Smooth muscle cell (in vitro differentiated cells): ENCODE measurements around the gene UBALD1. TPM values are rescaled to one million over a fixed set of nuclear protein-coding genes. Genes with fewer than 3 reads are reported as not detected.

Source experiments
- DNase-seq: peaks from one replicate; lab custom pipeline; 2025; ENCODE audit not compliant: unreplicated experiment; lab: John Stamatoyannopoulos, UW
- H2AFZ ChIP-seq: fragments of 200-600 bp; sonication (generic); 2 replicates; pipeline ENCODE4 v1.6.0; 2016; ENCODE audit warnings: antibody characterized with exemption, low read depth, mild to moderate bottlenecking
- H3F3A ChIP-seq: fragments of 200-600 bp; sonication (generic); 2 replicates; pipeline ENCODE4 v1.6.0; 2017; ENCODE audit warnings: antibody characterized with exemption, low read depth
- H3K27ac ChIP-seq: fragments of 200-600 bp; sonication (generic); 2 replicates; pipeline ENCODE4 v1.5.1; 2016; ENCODE audit warnings: low read depth, mild to moderate bottlenecking
- H3K27me3 ChIP-seq: fragments of 200-600 bp; sonication (generic); 2 replicates; pipeline ENCODE4 v1.6.1; 2016; ENCODE audit warnings: low read depth, mild to moderate bottlenecking
- H3K36me3 ChIP-seq: fragments of 200-600 bp; sonication (generic); 2 replicates; pipeline ENCODE4 v1.5.1; 2016; ENCODE audit warnings: low read depth
- H3K4me1 ChIP-seq: fragments of 200-600 bp; sonication (generic); 2 replicates; pipeline ENCODE4 v1.5.1; 2016; ENCODE audit warnings: low read depth
- H3K4me2 ChIP-seq: fragments of 200-600 bp; sonication (generic); 2 replicates; pipeline ENCODE4 v1.6.0; 2016; ENCODE audit warnings: mild to moderate bottlenecking
- H3K4me3 ChIP-seq: fragments of 200-600 bp; sonication (generic); 2 replicates; pipeline ENCODE4 v1.5.1; 2016; ENCODE audit warnings: mild to moderate bottlenecking
- H3K79me2 ChIP-seq: fragments of 200-600 bp; sonication (generic); 2 replicates; pipeline ENCODE4 v1.6.0; 2016; ENCODE audit warnings: low read depth, mild to moderate bottlenecking
- H3K9ac ChIP-seq: fragments of 200-600 bp; sonication (generic); 2 replicates; pipeline ENCODE4 v1.6.0; 2016; ENCODE audit warnings: low read depth
- H3K9me3 ChIP-seq: fragments of 200-600 bp; sonication (generic); replicated peaks from 2 replicates; pipeline ENCODE4 v1.5.1; 2016; ENCODE audit warnings: low read depth
- H4K20me1 ChIP-seq: fragments of 200-600 bp; sonication (generic); 2 replicates; pipeline ENCODE4 v1.6.0; 2016; ENCODE audit warnings: low read depth
- WGBS: methylation state at CpG from one replicate; pipeline ENCODE4 v1.1.7; 2016; ENCODE audit warnings: low lambda C conversion rate; 5-methylcytosine and 5-hydroxymethylcytosine counted together
- polyA plus RNA-seq: library from polyadenylated mRNA; unstranded; fragments of >200 nt; fragmentation: Nextera tagmentation; extraction: Ambion mirVana; gene quantifications from 2 replicates; pipeline ENCODE4 v1.2.1, GENCODE V29; 2016
- total RNA-seq: library from RNA; depleted of rRNA; stranded (reverse); fragments of >200 nt; gene quantifications from 2 replicates; pipeline ENCODE4 v1.2.3, GENCODE V29; 2014
- TF ChIP-seq, protein P1 (sequence below): fragments of 200-600 bp; sonication (generic); IDR thresholded peaks from 2 replicates; pipeline ENCODE4 v1.5.1; 2017; ENCODE audit warnings: borderline replicate concordance, mild to moderate bottlenecking, antibody characterized with exemption; ENCODE audit not compliant: insufficient read depth, poor library complexity, severe bottlenecking

Gene UBALD1
- total and polyA plus RNA-seq, 2 experiments from 2014 or later: 3.6 to 13.6 TPM

DNA sequence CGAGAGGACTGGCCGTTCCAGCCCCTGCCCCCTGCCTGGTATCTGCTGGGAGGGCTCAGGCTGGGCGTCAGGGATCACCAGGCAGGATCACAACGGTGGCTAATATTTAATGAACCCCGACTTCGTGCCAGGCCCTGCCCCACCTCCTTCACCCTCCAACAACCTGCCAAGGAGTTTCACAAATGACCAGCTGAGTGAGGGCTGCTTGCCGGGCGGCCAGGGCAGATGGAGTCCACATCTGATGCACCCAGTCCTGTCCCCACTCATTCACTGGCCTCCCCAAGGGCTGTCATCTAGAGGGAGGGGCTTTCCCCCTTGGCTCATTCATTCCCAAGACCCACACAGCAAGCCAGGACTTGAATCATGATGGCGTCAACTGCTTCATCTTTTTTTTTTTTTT is 17.5 kb downstream of the UBALD1 start:
- no peak for DNase-seq
- H3K4me2 ChIP-seq: no peak overlapping the region
- no peaks in the 10 kb centered on the region for H3K27me3 ChIP-seq
- no peaks in the 10 kb centered on the region for H3K79me2 ChIP-seq
- no peaks in the 10 kb centered on the region for H4K20me1 ChIP-seq
- H3K4me1 ChIP-seq: no peaks in the 10 kb centered on the region
- no peak overlapping the region for H3K4me3 ChIP-seq
- H3K9ac ChIP-seq: no peak overlapping the region
- TF ChIP-seq, protein P1, sequence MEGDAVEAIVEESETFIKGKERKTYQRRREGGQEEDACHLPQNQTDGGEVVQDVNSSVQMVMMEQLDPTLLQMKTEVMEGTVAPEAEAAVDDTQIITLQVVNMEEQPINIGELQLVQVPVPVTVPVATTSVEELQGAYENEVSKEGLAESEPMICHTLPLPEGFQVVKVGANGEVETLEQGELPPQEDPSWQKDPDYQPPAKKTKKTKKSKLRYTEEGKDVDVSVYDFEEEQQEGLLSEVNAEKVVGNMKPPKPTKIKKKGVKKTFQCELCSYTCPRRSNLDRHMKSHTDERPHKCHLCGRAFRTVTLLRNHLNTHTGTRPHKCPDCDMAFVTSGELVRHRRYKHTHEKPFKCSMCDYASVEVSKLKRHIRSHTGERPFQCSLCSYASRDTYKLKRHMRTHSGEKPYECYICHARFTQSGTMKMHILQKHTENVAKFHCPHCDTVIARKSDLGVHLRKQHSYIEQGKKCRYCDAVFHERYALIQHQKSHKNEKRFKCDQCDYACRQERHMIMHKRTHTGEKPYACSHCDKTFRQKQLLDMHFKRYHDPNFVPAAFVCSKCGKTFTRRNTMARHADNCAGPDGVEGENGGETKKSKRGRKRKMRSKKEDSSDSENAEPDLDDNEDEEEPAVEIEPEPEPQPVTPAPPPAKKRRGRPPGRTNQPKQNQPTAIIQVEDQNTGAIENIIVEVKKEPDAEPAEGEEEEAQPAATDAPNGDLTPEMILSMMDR: no peak
- WGBS: 83% methylated on average over 9 of the region's 9 CpGs
- H3K36me3 ChIP-seq: no peaks in the 10 kb centered on the region
- H3F3A ChIP-seq: no peaks in the 10 kb centered on the region
- no peaks in the 10 kb centered on the region for H3K9me3 ChIP-seq
- no peak overlapping the region for H3K27ac ChIP-seq
- no peak overlapping the region for H2AFZ ChIP-seq

DNA sequence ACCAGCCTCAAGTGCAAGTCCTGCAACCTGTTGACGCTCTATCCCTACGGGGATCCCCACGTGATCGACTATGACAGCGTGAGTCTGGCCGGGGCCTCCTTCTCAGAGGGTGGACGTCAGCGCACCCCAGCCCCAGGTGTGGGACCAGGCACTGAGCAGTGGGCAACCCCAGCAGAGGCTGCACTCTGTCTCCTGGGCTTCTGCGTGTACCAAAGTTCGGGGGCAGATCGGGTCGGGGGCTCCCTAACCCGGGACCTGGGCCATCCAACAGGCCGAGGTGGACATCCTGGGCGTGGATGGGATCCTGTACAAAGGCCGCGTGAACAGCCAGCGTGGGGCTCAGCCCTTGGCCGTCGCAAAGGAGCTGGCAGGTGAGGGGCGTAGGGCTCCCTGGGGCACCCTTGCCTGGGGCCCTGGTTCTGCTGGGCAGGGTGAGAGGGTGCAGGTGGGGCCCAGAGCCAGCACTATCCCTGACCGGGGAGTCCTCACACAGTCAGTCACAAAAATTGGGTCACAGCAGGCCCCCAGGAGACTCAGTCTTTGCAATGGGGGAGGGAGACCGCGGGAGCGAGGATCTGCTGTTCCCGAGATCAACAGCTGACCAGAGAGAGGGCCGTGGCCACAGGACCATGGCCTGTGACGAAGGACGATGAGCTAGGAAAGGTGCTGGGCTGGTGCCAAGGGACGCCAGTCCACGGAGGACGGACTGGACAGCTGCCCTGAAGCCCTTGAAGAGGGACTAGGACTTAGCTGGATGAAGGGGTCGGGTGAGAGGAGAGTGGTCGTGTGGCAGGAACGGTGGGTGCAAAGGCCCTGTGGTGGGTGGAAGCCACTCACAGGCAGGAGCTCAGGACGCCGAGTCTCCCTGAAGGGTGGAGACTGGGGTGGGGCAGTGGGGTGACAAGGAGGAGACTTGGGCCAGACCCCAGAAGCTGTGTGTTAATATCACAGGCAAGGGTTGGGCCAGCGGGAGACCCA is 20.0 kb downstream of the UBALD1 start:
- no peaks in the 10 kb centered on the region for H3K79me2 ChIP-seq
- TF ChIP-seq, protein P1: no peak
- no peak overlapping the region for H2AFZ ChIP-seq
- H3K4me1 ChIP-seq: no peaks in the 10 kb centered on the region
- H3K36me3 ChIP-seq: no peaks in the 10 kb centered on the region
- no peaks in the 10 kb centered on the region for H3F3A ChIP-seq
- DNase-seq: no peak
- H3K27ac ChIP-seq: no peak overlapping the region
- no peaks in the 10 kb centered on the region for H4K20me1 ChIP-seq
- H3K9ac ChIP-seq: no peak overlapping the region
- H3K27me3 ChIP-seq: no peaks in the 10 kb centered on the region
- H3K4me2 ChIP-seq: no peak overlapping the region
- 97% methylated on average over 38 of the region's 38 CpGs for WGBS
- no peak overlapping the region for H3K4me3 ChIP-seq
- H3K9me3 ChIP-seq: no peaks in the 10 kb centered on the region

DNA sequence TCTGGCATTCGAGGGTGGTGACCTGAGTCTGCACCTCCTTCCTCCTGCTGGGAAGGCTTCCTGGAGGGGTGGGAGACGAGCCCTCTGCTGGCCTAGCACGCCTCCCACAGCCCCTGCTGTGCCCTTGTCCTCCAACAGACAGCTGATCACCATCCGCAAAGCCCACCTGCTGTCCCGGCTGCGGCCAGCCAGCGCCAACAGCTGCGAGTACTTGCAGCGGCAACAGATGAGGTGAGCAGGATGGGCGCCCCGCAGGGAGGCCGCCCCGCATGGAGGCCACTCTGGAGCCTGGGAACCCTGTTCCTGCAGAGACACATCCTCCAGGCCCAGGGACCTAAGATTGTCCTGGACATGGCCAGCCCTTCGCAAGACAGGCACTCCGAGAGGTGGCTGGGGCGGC is 21.6 kb downstream of the UBALD1 start:
- WGBS: 56% methylated on average over 16 of the region's 16 CpGs
- no peak for DNase-seq
- TF ChIP-seq, protein P1: no peak
- H3K4me1 ChIP-seq: no peaks in the 10 kb centered on the region
- no peaks in the 10 kb centered on the region for H3K27me3 ChIP-seq
- H3K4me2 ChIP-seq: no peak overlapping the region
- H3K9ac ChIP-seq: no peak overlapping the region
- H3K36me3 ChIP-seq: no peaks in the 10 kb centered on the region
- H3F3A ChIP-seq: no peaks in the 10 kb centered on the region
- H2AFZ ChIP-seq: no peak overlapping the region
- no peak overlapping the region for H3K27ac ChIP-seq
- H4K20me1 ChIP-seq: no peaks in the 10 kb centered on the region
- H3K4me3 ChIP-seq: no peak overlapping the region
- no peaks in the 10 kb centered on the region for H3K79me2 ChIP-seq
- H3K9me3 ChIP-seq: no peaks in the 10 kb centered on the region
